Measurements from ENCODE around the gene CRHR1.

GRCh38 chr17:45770632-45771270, 13.4 kb upstream of the CRHR1 start:
- no peak for TF ChIP-seq CTCF (IDR thresholded peaks at IDR 0.05)
- TF ChIP-seq POLR2A (IDR thresholded peaks at IDR 0.05): no peak

Measured in right lobe of liver (tissue), 4 donors.